ENCODE results near the gene ACIN1.

Gene ACIN1

DNA sequence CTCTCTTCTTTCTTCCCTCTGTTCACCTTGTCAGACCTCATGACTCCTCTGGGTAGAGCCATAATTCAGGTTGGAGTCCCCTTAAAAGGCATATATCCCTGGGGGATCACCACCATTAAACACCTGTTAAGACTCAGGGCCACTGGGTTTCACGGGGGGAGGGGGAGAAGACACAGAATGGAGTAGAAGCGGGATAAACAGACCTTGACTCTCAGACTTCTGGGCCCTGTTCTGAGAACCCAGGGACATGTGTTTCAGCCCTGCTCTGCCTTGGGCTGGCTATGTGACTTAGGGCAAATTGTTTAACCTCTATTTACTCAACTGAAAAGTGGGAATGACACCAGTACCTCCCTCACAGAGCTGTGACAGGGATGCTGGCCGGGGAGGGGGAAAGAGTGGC, 42.3 kb downstream of the ACIN1 start:
- TF ChIP-seq EZH2 (IDR thresholded peaks at IDR 0.05; ENCODE audit: borderline replicate concordance, low read length), result no peak
- TF ChIP-seq, protein P1, sequence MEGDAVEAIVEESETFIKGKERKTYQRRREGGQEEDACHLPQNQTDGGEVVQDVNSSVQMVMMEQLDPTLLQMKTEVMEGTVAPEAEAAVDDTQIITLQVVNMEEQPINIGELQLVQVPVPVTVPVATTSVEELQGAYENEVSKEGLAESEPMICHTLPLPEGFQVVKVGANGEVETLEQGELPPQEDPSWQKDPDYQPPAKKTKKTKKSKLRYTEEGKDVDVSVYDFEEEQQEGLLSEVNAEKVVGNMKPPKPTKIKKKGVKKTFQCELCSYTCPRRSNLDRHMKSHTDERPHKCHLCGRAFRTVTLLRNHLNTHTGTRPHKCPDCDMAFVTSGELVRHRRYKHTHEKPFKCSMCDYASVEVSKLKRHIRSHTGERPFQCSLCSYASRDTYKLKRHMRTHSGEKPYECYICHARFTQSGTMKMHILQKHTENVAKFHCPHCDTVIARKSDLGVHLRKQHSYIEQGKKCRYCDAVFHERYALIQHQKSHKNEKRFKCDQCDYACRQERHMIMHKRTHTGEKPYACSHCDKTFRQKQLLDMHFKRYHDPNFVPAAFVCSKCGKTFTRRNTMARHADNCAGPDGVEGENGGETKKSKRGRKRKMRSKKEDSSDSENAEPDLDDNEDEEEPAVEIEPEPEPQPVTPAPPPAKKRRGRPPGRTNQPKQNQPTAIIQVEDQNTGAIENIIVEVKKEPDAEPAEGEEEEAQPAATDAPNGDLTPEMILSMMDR (IDR thresholded peaks at IDR 0.05; ENCODE audit: low read length), result no peak
- Histone ChIP-seq H3K9me2 (ENCODE audit: low read depth, low read length) (no peaks in the 10 kb centered on the region), H3K36me3 (ENCODE audit: insufficient read depth, low read length) (no peaks in the 10 kb centered on the region), H3K4me3 (ENCODE audit: low read depth, low read length, poor library complexity, severe bottlenecking) (no peak overlapping the region), H3K9me3 (ENCODE audit: low read length) (no peaks in the 10 kb centered on the region), H2AFZ (ENCODE audit: low read length) (no peak overlapping the region), H3K4me1 (ENCODE audit: insufficient read depth, low read length, severe bottlenecking) (peaks cover 12% of the 10 kb centered on the region), H3K9ac (ENCODE audit: low read length) (no peak overlapping the region), H3K79me2 (ENCODE audit: insufficient read depth, low read length) (no peaks in the 10 kb centered on the region), H3K27me3 (ENCODE audit: insufficient read depth, low read length) (no peaks in the 10 kb centered on the region), H4K20me1 (ENCODE audit: insufficient read depth, low read length) (no peaks in the 10 kb centered on the region), H3K4me2 (ENCODE audit: low read length) (no peak overlapping the region), H3F3A (ENCODE audit: insufficient read depth, low read length) (no peaks in the 10 kb centered on the region), H3K27ac (ENCODE audit: low read depth, low read length, poor library complexity, severe bottlenecking) (no peak overlapping the region)

DNA sequence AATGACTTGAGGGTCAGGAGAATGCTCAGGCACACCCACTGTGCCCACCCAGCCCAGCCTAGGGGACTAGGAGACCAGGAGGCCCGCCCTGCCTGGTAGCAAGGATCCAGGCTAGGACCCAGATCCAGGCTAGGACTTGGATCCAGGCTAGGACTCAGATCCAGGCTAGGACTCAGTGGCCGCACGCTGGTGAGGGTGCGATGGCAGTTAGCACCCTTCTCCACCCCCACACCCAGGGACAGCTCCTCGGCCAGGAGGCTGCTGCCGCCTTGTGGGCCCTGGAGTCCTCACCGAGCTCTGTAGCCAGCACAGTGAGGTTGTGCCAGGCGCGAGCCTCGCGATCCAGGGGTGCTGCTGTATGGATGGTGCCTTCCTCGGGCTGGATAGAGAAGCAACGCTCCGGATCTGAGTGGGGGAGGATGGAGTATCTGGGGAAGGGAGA, 42.7 kb downstream of the ACIN1 start:
- Histone ChIP-seq H3K27ac (ENCODE audit: low read depth, low read length, poor library complexity, severe bottlenecking) (no peak overlapping the region), H3K9ac (ENCODE audit: low read length) (no peak overlapping the region), H3K4me1 (ENCODE audit: insufficient read depth, low read length, severe bottlenecking) (peaks cover 11% of the 10 kb centered on the region)

GRCh38 chr14:23051141-23052057, 43.5 kb downstream of the ACIN1 start:
- Histone ChIP-seq H3K27ac (ENCODE audit: low read depth, low read length, poor library complexity, severe bottlenecking) (no peak overlapping the region), H3K79me2 (ENCODE audit: insufficient read depth, low read length) (no peaks in the 10 kb centered on the region), H3K4me3 (ENCODE audit: low read depth, low read length, poor library complexity, severe bottlenecking) (no peak overlapping the region), H2AFZ (ENCODE audit: low read length) (no peak overlapping the region), H3F3A (ENCODE audit: insufficient read depth, low read length) (no peaks in the 10 kb centered on the region), H3K4me1 (ENCODE audit: insufficient read depth, low read length, severe bottlenecking) (peaks cover 3% of the 10 kb centered on the region), H3K36me3 (ENCODE audit: insufficient read depth, low read length) (no peaks in the 10 kb centered on the region), H4K20me1 (ENCODE audit: insufficient read depth, low read length) (no peaks in the 10 kb centered on the region), H3K27me3 (ENCODE audit: insufficient read depth, low read length) (no peaks in the 10 kb centered on the region), H3K9me3 (ENCODE audit: low read length) (no peaks in the 10 kb centered on the region), H3K9me2 (ENCODE audit: low read depth, low read length) (no peaks in the 10 kb centered on the region), H3K4me2 (ENCODE audit: low read length) (no peak overlapping the region), H3K9ac (ENCODE audit: low read length) (no peak overlapping the region)
- TF ChIP-seq EZH2 (IDR thresholded peaks at IDR 0.05; ENCODE audit: borderline replicate concordance, low read length), result no peak
- TF ChIP-seq, protein P1 (IDR thresholded peaks at IDR 0.05; ENCODE audit: low read length), result no peak

More for the DNA sequence above, 42.7 kb downstream of the ACIN1 start:
- Histone ChIP-seq H3K36me3 (ENCODE audit: insufficient read depth, low read length) (no peaks in the 10 kb centered on the region), H3F3A (ENCODE audit: insufficient read depth, low read length) (no peaks in the 10 kb centered on the region), H3K79me2 (ENCODE audit: insufficient read depth, low read length) (no peaks in the 10 kb centered on the region), H3K4me3 (ENCODE audit: low read depth, low read length, poor library complexity, severe bottlenecking) (no peak overlapping the region), H2AFZ (ENCODE audit: low read length) (no peak overlapping the region), H3K27me3 (ENCODE audit: insufficient read depth, low read length) (no peaks in the 10 kb centered on the region), H3K4me2 (ENCODE audit: low read length) (no peak overlapping the region), H3K9me2 (ENCODE audit: low read depth, low read length) (no peaks in the 10 kb centered on the region), H4K20me1 (ENCODE audit: insufficient read depth, low read length) (no peaks in the 10 kb centered on the region), H3K9me3 (ENCODE audit: low read length) (no peaks in the 10 kb centered on the region)
- TF ChIP-seq, protein P1 (IDR thresholded peaks at IDR 0.05; ENCODE audit: low read length), result peak; percentile 46
- TF ChIP-seq EZH2 (IDR thresholded peaks at IDR 0.05; ENCODE audit: borderline replicate concordance, low read length), result no peak

Measured in OCI-LY1 (cell line).